Nephron (organoid): ENCODE data around the gene CSTB.

Experiments
- H3K27ac Mint-ChIP-seq, 3 experiments: 2 replicates each; pipeline ENCODE4 v1.8.0; 2020; ENCODE audit warnings: mixed read lengths in 3 of 3, mild to moderate bottlenecking in 2 of 3, moderate library complexity in 1 of 3
- H3K27me3 Mint-ChIP-seq: 2 replicates; pipeline ENCODE4 v1.8.0; 2021; ENCODE audit warnings: low read depth, mild to moderate bottlenecking, moderate library complexity, mixed read lengths
- H3K36me3 Mint-ChIP-seq: 2 replicates; pipeline ENCODE4 v1.8.0; 2020; ENCODE audit warnings: low read depth, mixed read lengths
- H3K4me1 Mint-ChIP-seq: 2 replicates; pipeline ENCODE4 v1.8.0; 2020; ENCODE audit warnings: mixed read lengths
- H3K4me3 Mint-ChIP-seq, 3 experiments: 2 replicates each; pipeline ENCODE4 v1.8.0; 2020; ENCODE audit warnings: mild to moderate bottlenecking in 3 of 3, mixed read lengths in 3 of 3, moderate library complexity in 2 of 3
- H3K9me3 Mint-ChIP-seq: 2 replicates; pipeline ENCODE4 v1.8.0; 2020; ENCODE audit warnings: mixed read lengths
- CTCF ChIP-seq, 3 experiments: fragments of 200-600 bp; sonication (generic); IDR thresholded peaks; one replicate each; pipeline ENCODE4 v1.5.0; 2021; ENCODE audit warnings: antibody characterized with exemption in 3 of 3; ENCODE audit not compliant: unreplicated experiment in 3 of 3

CSTB gene

GRCh38 chr21:43766734-43767497 lies 9.2 kb downstream of the CSTB start:
- H3K36me3 Mint-ChIP-seq, result peaks cover 9% of the 10 kb centered on the region
- no peaks in the 10 kb centered on the region for H3K27me3 Mint-ChIP-seq
- H3K4me3 Mint-ChIP-seq, result no peak overlapping the region

GRCh38 chr21:43764576-43765495 lies 11.3 kb downstream of the CSTB start:
- no peaks in the 10 kb centered on the region for H3K27me3 Mint-ChIP-seq
- no peak for TF ChIP-seq CTCF (IDR thresholded peaks at IDR 0.05; ENCODE audit: unreplicated experiment in 3 of 3)
- H3K4me1 Mint-ChIP-seq, result peaks cover 12% of the 10 kb centered on the region
- peaks cover 9% of the 10 kb centered on the region for H3K36me3 Mint-ChIP-seq
- no peaks in the 10 kb centered on the region for H3K9me3 Mint-ChIP-seq
- no peak overlapping the region for H3K4me3 Mint-ChIP-seq
- no peak overlapping the region for H3K27ac Mint-ChIP-seq

More at GRCh38 chr21:43766734-43767497, 9.2 kb downstream of the CSTB start:
- H3K9me3 Mint-ChIP-seq, result no peaks in the 10 kb centered on the region
- H3K4me1 Mint-ChIP-seq, result peaks cover 12% of the 10 kb centered on the region
- peak overlapping the region in 1 of 3 experiments; percentile 79 for H3K27ac Mint-ChIP-seq
- TF ChIP-seq CTCF (IDR thresholded peaks at IDR 0.05; ENCODE audit: unreplicated experiment in 3 of 3), result no peak

- H3K27me3 Mint-ChIP-seq, result no peaks in the 10 kb centered on the region
- no peak overlapping the region for H3K4me3 Mint-ChIP-seq
- no peak for TF ChIP-seq CTCF (IDR thresholded peaks at IDR 0.05; ENCODE audit: unreplicated experiment in 3 of 3)
- H3K9me3 Mint-ChIP-seq, result no peaks in the 10 kb centered on the region
- no peak overlapping the region for H3K27ac Mint-ChIP-seq
- peaks cover 10% of the 10 kb centered on the region for H3K4me1 Mint-ChIP-seq
- H3K36me3 Mint-ChIP-seq, result peaks cover 9% of the 10 kb centered on the region
These were observed 12.1 kb downstream of the CSTB start for GRCh38 chr21:43763901-43764523.

- H3K4me3 Mint-ChIP-seq, result no peak overlapping the region
- no peak for TF ChIP-seq CTCF (IDR thresholded peaks at IDR 0.05; ENCODE audit: unreplicated experiment in 3 of 3)
These were observed 13.6 kb downstream of the CSTB start for GRCh38 chr21:43762303-43763128.

GRCh38 chr21:43761886-43762285 lies 14.2 kb downstream of the CSTB start:
- no peaks in the 10 kb centered on the region for H3K27me3 Mint-ChIP-seq
- H3K27ac Mint-ChIP-seq, result no peak overlapping the region
- H3K4me3 Mint-ChIP-seq, result no peak overlapping the region
- H3K9me3 Mint-ChIP-seq, result no peaks in the 10 kb centered on the region
- peaks cover 16% of the 10 kb centered on the region for H3K4me1 Mint-ChIP-seq
- TF ChIP-seq CTCF (IDR thresholded peaks at IDR 0.05; ENCODE audit: unreplicated experiment in 3 of 3), result no peak
- peaks cover 12% of the 10 kb centered on the region for H3K36me3 Mint-ChIP-seq

More at GRCh38 chr21:43762303-43763128, 13.6 kb downstream of the CSTB start:
- H3K27ac Mint-ChIP-seq, result no peak overlapping the region
- H3K9me3 Mint-ChIP-seq, result no peaks in the 10 kb centered on the region
- H3K36me3 Mint-ChIP-seq, result peaks cover 12% of the 10 kb centered on the region
- peaks cover 16% of the 10 kb centered on the region for H3K4me1 Mint-ChIP-seq
- H3K27me3 Mint-ChIP-seq, result no peaks in the 10 kb centered on the region
